HL-60 (cell line): ENCODE measurements around the gene SPTA1.

ENCODE experiments used
- DNase-seq, 2 experiments: peaks; one replicate each; pipeline ENCODE4 v3.0.0-alpha.2; 2010 to 2020; ENCODE audit warnings: low read depth in 1 of 2, low spot score in 1 of 2
- H3K27ac ChIP-seq: fragments of 250-450 bp; sonication (Bioruptor Pico); replicated peaks from 2 replicates; pipeline ENCODE4 v1.5.1; 2020; ENCODE audit warnings: mild to moderate bottlenecking, moderate library complexity
- H3K27me3 ChIP-seq: fragments of 250-450 bp; sonication (Bioruptor Pico); 2 replicates; pipeline ENCODE4 v1.5.1; 2021; ENCODE audit warnings: mild to moderate bottlenecking, moderate library complexity; ENCODE audit not compliant: insufficient read depth, poor library complexity, severe bottlenecking
- H3K4me3 ChIP-seq: replicated peaks from 2 replicates; pipeline ENCODE4 v1.5.1; 2011; ENCODE audit warnings: mild to moderate bottlenecking, control low read depth, low read length; ENCODE audit not compliant: insufficient read depth
- CTCF ChIP-seq: IDR thresholded peaks from one replicate; pipeline ENCODE4 v1.5.1; 2011; ENCODE audit warnings: low read length, control low read depth, inconsistent platforms; ENCODE audit not compliant: insufficient read depth
- GABPA ChIP-seq: IDR thresholded peaks from 2 replicates; pipeline ENCODE4 v1.6.1; 2012; ENCODE audit warnings: low read depth
- POLR2AphosphoS5 ChIP-seq: IDR thresholded peaks from 2 replicates; pipeline ENCODE4 v1.6.1; 2012; ENCODE audit warnings: low read depth
- REST ChIP-seq: IDR thresholded peaks from 2 replicates; pipeline ENCODE4 v1.6.1; 2012; ENCODE audit warnings: low read depth; ENCODE audit not compliant: insufficient replicate concordance
- SPI1 ChIP-seq: IDR thresholded peaks from 2 replicates; pipeline ENCODE4 v1.6.1; 2012; ENCODE audit warnings: low read depth, mild to moderate bottlenecking, borderline replicate concordance

SPTA1 gene

GRCh38 chr1:158579733-158580132, 106.8 kb downstream of the SPTA1 start, which contains the start of gene OR10X1:
Gene OR10X1, minus strand, starts transcription at chr1:158579899. Its CDS starts 0 bp downstream, at chr1:158579899.
- DNase-seq: no peak
- H3K27me3 ChIP-seq: no peaks in the 10 kb centered on the region
- no peak for TF ChIP-seq REST
- no peak for TF ChIP-seq CTCF
- no peak for TF ChIP-seq GABPA
- no peak for TF ChIP-seq SPI1
- TF ChIP-seq POLR2AphosphoS5: no peak
- no peak within 1 kb of the TSS for H3K4me3 ChIP-seq
- H3K27ac ChIP-seq: no peak within 1 kb of the TSS

GRCh38 chr1:158577561-158577960, 109.0 kb downstream of the SPTA1 start:
- no peak overlapping the region for H3K4me3 ChIP-seq
- H3K27ac ChIP-seq: no peak overlapping the region
- no peak for DNase-seq
- TF ChIP-seq POLR2AphosphoS5 (no peak), GABPA (no peak), SPI1 (no peak), REST (no peak), CTCF (no peak)
- H3K27me3 ChIP-seq: no peaks in the 10 kb centered on the region

- TF ChIP-seq REST: no peak
- Histone ChIP-seq H3K27me3 (no peaks in the 10 kb centered on the region), H3K4me3 (no peak overlapping the region), H3K27ac (no peak overlapping the region)
- no peak for DNase-seq
These were observed 114.3 kb downstream of the SPTA1 start for GRCh38 chr1:158572226-158572625.

- H3K27me3 ChIP-seq: no peaks in the 10 kb centered on the region
- no peak within 1 kb of the TSS for H3K27ac ChIP-seq
- H3K4me3 ChIP-seq: no peak within 1 kb of the TSS
- TF ChIP-seq GABPA (no peak), CTCF (no peak), SPI1 (no peak), POLR2AphosphoS5 (no peak), REST (no peak)
- no peak for DNase-seq
These were observed 116.0 kb downstream of the SPTA1 start, which contains the start of gene OR6P1 for GRCh38 chr1:158570480-158570879. Gene OR6P1, minus strand, starts transcription at chr1:158570580. Its CDS starts 6,976 bp downstream, at chr1:158563604.
